Measurements from ENCODE around the gene BCAS3.

DNA sequence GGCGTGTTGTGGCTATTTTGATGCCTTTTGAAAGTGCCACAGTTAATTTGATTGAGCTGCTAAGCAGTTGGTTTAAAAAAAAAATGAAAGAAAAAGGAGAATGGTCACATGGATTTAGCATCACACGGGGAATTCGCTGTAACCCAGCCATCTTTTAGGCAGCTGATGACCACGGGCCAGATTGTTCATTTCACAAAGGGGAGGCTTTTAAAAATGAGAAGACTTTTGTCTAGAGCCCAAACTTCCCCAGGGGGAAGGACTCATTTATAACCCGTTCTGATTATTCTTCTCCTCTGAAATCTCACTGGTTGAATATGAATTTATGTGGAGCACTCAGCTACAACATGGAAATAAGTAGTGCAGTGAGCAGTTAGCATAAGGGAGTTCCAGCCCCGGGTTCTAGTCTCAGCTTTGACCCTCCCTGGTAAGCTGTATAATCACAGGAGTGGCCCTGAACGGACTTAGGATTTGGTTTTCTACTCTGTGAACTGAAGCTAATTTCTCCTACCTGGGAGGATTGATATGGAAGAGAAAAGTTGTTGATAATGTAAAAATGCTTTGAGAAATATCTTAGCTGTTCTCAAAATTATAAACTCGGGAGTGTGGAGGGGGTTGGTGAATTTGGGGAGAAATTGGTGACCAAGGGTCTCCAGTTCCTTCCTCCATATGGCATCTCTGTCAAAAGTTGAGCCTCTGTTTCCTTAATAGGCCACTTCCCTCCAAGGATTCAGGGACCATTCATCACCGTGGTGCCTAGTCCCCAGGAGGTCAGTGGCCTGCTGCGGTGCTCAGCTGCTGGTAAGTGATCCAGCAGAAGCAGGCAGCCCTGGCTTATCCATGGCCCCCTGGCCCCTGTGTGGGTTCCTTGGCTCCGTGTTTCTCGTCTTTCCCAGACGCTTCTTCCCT, 645.6 kb downstream of the BCAS3 start:
- TF ChIP-seq EZH2 (IDR thresholded peaks at IDR 0.05; ENCODE audit: insufficient read depth, poor library complexity, severe bottlenecking) (no peak), EZH2phosphoT487 (IDR thresholded peaks at IDR 0.05; ENCODE audit: insufficient read depth, low read depth) (no peak)
